GM10266 (cell line): Measurements from ENCODE around the gene SIX1.
A peak's percentile ranks its signal among the peaks of the same experiment; 100 is the strongest.

ENCODE experiments used
- DNase-seq: peaks from one replicate; pipeline ENCODE4 v3.0.0; 2012; ENCODE audit errors: extremely low spot score
- TF ChIP-seq, protein P1 (sequence below): IDR thresholded peaks from 2 replicates; pipeline ENCODE4 v1.5.1; 2012; ENCODE audit warnings: mild to moderate bottlenecking, low read depth; ENCODE audit not compliant: control insufficient read depth, insufficient read depth; ENCODE audit errors: missing control alignments

SIX1 gene

DNA sequence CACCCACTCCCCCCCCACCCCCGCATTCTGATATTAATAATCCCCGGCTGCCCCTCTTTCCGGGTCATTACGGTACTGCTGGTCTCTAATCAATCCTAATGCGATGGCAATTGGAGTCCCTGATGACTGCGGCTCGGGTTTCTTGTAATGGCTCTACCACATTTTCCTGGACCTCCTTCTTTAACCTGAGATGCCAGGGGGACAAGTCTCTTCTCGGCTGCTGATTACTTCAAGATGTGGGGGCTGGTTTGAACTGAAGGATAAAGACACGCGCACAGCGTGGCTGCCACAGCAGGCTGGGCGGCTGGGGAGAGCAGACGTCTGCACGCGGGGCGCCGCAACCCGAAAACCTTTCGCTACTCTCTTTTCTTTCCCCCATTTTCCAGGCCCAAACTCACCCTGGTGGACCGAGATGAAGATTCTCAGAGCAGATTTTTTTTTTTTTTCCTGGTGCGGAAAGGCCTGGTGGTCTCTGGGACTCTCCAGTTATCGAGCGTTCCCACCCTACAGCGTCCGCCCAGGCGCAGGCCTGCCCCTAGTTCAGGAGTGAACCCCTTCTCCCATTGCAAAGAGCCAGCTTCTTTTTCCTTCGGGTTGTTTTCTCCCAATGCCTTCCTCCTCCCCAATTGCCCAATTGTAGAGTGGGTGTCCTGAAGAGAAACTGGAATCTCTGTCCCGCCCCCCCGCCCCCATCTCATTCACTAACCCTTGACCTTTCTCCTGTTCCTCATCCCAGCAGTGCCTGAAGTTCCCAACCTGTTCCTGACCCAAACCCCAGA lies 6.0 kb upstream of the SIX1 start:
- TF ChIP-seq, protein P1, sequence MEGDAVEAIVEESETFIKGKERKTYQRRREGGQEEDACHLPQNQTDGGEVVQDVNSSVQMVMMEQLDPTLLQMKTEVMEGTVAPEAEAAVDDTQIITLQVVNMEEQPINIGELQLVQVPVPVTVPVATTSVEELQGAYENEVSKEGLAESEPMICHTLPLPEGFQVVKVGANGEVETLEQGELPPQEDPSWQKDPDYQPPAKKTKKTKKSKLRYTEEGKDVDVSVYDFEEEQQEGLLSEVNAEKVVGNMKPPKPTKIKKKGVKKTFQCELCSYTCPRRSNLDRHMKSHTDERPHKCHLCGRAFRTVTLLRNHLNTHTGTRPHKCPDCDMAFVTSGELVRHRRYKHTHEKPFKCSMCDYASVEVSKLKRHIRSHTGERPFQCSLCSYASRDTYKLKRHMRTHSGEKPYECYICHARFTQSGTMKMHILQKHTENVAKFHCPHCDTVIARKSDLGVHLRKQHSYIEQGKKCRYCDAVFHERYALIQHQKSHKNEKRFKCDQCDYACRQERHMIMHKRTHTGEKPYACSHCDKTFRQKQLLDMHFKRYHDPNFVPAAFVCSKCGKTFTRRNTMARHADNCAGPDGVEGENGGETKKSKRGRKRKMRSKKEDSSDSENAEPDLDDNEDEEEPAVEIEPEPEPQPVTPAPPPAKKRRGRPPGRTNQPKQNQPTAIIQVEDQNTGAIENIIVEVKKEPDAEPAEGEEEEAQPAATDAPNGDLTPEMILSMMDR = no peak
- no peak for DNase-seq

DNA sequence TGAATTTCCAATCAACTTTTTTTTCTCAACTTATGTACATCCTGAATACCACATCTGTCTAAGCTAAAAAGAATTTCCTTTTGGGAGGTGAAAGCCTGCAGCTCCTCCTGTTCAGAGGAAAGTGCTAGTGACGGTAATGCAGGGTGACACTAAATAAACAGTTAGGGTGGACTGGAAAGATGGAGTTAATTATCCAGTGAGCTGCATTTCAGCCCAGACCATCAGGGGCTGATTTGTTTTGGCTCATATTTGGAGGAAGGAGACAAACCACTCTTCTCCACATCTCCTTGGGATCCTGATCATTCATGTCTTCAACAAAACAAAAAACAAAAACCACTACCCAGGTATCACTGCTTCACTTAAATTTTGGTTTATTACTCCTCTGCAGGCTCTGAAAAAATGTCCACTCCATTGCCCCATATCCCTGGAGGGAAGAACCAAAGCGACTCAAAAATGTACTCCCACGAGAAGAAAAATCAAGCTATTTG lies 5.1 kb upstream of the SIX1 start:
- TF ChIP-seq, protein P1 = no peak
- no peak for DNase-seq

- TF ChIP-seq, protein P1 = no peak
- DNase-seq = no peak
Observed at GRCh38 chr14:60653701-60654161, 4.5 kb upstream of the SIX1 start.

- DNase-seq = peak; percentile 28
- TF ChIP-seq, protein P1 = no peak
Observed at GRCh38 chr14:60652674-60653651, 3.7 kb upstream of the SIX1 start.

DNA sequence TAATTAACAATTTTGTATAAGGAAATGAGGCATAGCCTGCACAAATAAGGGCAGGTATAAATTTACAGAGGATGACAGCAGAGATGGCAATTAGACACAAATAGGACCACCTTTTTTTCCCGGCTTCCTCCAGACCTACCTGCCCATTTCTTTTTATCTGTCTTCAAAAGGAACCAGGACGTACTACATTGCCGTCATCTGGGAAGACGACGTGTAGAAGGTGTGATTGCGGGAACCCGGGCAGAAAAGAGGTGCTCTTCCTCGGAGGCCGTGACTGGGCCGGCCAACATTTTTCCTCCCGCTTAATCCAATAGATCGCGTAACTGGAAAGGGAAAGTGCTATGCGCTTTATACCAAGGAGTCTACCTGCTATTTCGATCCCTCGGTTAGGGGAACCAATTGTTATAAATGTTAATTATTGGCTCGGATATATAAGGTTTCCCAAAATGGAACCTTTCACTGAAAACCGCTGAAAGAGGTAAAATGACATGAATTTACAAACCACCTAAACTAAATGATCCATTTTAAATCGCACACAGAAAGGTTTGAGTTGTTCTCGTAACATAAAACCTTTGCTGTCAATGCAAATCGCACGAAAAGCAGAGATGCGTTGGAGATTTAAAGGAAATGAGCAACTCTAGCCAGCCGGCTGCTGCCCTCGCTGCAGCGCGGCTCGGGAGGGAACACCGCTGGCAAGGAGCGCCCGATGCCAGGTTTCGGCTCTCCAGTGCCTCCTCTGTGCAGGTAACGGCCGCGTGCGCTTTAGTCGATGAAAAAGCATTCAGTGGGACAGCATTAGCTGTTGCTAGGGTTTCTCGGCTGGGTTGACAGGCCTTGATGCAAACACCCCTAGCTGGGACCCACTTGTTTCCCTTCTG lies 2.8 kb upstream of the SIX1 start:
- TF ChIP-seq, protein P1 = no peak
- DNase-seq = peak; percentile 12

DNA sequence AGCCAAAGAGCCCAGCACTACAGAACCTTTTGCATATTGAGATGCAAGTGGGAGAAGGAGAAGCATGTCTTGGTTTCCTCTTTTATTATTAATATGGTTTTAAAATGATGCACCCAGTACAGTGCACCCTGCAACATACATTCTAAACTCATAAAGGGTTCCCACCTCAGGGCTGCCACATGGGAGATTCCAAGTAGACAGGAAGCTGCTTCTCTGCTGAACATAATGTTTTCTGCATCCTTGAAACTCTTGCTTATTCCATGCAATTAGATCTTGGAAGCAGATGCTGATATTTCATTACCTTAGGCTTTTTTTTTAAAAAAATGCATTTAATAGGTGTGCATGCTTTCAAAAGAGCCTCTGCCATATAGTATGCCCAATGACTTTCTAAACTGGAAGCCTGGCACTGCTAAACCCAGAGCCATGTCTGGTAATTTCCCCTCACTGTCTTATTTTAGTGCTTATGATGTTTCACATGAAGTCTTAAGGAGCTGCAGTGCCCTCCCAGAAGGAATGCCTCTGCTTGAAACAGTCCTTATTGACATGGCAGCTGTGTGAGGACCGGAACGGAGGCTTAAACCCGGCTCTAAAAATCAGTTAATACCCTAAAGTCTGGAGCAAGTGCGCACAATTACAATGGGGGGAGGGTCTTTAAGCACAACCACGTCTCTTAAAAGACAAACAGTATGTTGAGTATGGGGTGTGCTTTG lies 2.0 kb upstream of the SIX1 start:
- DNase-seq = peak; percentile 16
- TF ChIP-seq, protein P1 = no peak
